T47D (cell line): ENCODE results near the gene CCDC24.

Source experiments
- DNase-seq, 2 experiments: peaks; one replicate each; pipeline versions ENCODE4 v3.0.0 to v3.0.0-alpha.2; 2011 to 2012; ENCODE audit warnings: low read depth in 1 of 2, low spot score in 1 of 2
- JUND ChIP-seq: IDR thresholded peaks from 2 replicates; pipeline ENCODE4 v1.6.1; 2012; ENCODE audit warnings: low read depth
- in situ Hi-C: cut with HindIII; loops from 2 replicates; pipeline ENCODE4 v1.10.0; 2016; ENCODE audit warnings: low sequenced_read_pairs, low pct_unique_long_range_greater_than_20kb

The CCDC24 gene

DNA sequence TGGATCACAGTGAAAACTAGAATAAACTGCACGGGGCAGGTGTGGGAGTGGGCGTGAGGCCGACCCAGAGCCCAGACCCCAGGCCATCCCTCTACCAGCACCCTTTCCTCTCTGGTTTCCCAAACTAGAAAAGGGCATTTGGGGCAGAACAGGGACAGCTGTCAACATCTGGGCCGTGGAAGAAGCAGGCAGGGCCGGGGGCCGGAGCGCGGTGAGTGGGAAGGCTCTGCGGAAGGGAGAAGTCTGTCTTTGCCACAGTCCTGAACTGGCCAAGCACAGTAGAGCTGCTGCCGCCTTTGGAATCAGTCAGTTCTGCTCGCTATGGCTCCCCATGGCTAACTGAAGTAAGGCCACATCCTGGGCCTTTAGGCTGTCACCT, 6.6 kb downstream of the CCDC24 start:
- no peak for TF ChIP-seq JUND
- in situ Hi-C loops, result no loop called here
- DNase-seq, result no peak

GRCh38 chr1:43999455-43999854, 8.1 kb downstream of the CCDC24 start:
- in situ Hi-C loops, result no loop called here
- TF ChIP-seq JUND, result no peak
- DNase-seq, result no peak

DNA sequence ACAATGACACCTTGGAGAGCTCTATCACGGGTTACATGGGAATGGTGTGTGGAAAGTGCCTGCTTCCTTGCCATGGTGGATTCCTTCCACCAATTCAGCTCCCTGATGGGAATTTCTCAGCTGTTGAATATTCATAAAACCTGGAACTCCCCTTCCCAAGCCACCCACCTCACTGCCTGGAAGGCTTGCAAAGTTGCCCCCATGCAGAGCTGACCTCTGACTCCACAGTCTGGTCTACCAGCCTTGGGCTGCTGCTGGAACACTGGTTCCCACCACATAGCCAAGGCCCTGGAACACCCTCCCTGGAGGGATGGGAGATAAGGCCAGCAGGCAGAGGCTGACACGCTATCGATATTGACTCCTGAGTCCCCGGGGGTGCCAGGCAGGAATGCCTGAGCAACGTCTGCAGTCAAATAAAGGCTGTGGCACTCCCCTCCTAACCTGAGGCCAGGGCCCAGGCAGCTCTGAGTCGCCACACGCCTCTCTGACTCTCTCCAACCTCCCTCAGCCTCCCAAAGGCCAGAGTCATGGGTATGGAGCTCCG, 8.8 kb downstream of the CCDC24 start:
- in situ Hi-C loops, result no loop called here
- no peak for TF ChIP-seq JUND
- no peak for DNase-seq

DNA sequence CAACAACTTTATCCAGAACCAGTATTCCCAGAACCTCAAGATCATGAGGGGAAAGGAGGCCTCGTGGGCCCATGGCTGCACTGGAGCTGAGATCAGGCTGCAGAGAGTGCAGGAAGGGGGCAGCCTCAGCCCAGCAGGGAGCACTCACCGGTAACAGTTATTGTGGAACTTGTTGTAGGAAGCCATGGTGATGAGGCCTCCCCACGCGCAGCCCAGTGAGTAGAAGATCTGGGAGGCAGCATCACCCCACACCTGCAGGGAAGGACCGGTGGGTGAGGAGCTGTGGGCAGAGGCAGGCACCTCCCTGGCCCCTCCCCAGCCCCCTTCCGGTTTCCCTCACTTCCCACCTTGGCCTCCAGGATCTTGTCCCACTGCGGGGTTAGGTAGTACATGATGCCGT, 10.8 kb downstream of the CCDC24 start:
- in situ Hi-C loops, result no loop called here
- TF ChIP-seq JUND, result no peak
- no peak for DNase-seq

- DNase-seq, result no peak
- in situ Hi-C loops, result no loop called here
- TF ChIP-seq JUND, result no peak
Measured at GRCh38 chr1:44002606-44003157, 11.3 kb downstream of the CCDC24 start.

DNA sequence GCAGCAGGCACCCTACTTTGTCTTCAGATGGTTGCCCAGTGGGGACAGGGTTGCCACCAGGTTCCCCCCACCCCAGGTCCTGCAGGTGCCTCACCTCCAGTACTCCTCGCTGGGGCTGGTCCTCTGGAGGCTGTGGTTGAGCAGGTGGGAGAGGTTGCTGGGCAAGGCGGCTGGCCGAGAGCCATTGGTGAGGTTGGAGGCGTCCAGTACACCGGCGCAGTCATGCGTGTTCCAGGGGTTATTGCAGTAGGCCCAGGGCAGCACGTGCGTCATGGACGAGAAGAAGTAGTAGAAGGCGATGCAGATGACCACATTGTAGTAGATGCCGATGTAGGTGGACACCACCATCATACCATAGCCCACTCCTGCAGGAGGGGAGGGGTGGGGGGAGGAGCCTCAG, 16.9 kb downstream of the CCDC24 start:
- in situ Hi-C loops, result no loop called here
- DNase-seq, result no peak
- no peak for TF ChIP-seq JUND

DNA sequence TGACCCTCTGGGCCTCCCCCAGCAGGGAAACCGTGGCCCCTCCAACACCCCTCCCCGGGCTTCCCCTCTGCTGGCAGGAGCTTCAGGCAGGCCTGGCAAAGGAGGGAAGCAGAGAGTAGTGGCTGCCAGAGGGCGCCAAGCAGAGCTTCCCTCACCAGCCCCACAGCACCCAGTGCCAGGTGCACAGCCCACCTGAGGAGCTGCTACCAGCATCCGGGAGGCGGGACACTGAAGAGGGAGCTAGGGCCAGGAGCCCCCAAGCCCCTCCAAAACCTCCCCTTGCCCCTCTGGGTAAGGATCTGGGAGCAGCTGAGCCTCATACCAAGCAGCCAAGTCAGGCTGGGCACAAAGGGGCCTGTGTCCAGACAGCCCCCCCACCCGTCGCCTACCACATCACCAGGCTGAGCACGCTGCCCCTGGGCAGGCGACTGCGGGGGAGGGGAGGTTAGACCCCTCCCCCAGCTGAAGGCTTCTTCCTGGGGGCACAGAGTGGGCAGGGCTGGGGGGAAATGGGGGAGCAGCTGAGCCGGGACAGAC, 19.6 kb downstream of the CCDC24 start:
- no peak for DNase-seq
- in situ Hi-C loops, result no loop called here
- no peak for TF ChIP-seq JUND

DNA sequence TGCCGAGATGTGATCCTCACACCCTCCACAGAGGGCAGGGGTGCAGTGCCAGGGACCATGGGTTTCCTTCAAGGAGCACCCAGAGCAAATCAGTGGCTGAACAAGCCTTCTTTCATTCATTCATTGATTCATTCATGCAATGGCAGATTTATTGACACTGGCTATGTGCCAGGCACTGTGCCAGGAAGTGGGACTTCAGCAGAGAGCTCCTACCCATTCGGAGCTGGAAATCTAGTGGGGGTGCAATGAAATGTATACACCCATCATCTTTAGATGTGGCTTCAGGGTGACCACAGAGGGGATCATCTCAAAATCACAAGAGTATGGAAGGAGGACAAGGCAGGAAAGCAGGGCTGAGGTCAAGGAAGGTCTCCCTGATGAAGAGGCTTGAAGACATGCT, 21.0 kb downstream of the CCDC24 start:
- in situ Hi-C loops, result no loop called here
- DNase-seq, result no peak
- no peak for TF ChIP-seq JUND

- no peak for DNase-seq
- in situ Hi-C loops, result no loop called here
- no peak for TF ChIP-seq JUND
Measured at GRCh38 chr1:44012941-44013609, 21.7 kb downstream of the CCDC24 start.

- no peak for DNase-seq
- no peak for TF ChIP-seq JUND
- in situ Hi-C loops, result no loop called here
Measured at GRCh38 chr1:44013949-44014348, 22.6 kb downstream of the CCDC24 start.

GRCh38 chr1:44014365-44015104, 23.1 kb downstream of the CCDC24 start:
- TF ChIP-seq JUND, result no peak
- in situ Hi-C loops, result no loop called here
- no peak for DNase-seq

DNA sequence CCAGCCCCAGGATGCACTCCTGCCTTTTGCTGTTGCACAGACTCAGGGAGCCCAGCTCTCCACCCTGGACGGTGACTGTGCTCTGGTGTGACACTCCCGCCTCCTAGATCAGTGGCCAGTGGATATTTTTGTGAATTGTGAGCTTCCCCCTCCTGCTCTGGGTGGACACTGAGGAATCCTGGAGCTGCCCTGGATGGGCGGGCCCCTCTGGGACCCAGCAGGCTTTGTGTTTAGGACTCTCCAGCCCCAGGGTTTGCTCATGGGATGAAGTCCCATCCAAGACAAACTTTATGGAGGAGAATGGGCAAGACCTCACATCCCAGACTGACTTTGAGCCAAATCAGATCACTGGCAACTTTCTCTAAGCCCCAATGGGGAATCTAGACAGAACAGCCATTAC, 23.8 kb downstream of the CCDC24 start:
- TF ChIP-seq JUND, result no peak
- DNase-seq, result no peak
- in situ Hi-C loops, result no loop called here
